Mesendoderm (in vitro differentiated cells): Measurements from ENCODE around the gene FREM1.

Experiments used
- DNase-seq: peaks from one replicate; pipeline ENCODE4 v3.0.0; 2013
- H2AK5ac ChIP-seq: 2 replicates; pipeline ENCODE4 v1.6.1; 2013; ENCODE audit warnings: low read length, inconsistent platforms
- H2BK120ac ChIP-seq: 2 replicates; pipeline ENCODE4 v1.6.1; 2013; ENCODE audit warnings: low read depth, mild to moderate bottlenecking, low read length, moderate library complexity, mixed read lengths
- H2BK15ac ChIP-seq: replicated peaks from 2 replicates; pipeline ENCODE4 v1.6.1; 2013; ENCODE audit warnings: low read depth, mild to moderate bottlenecking, moderate library complexity
- H2BK5ac ChIP-seq: 2 replicates; pipeline ENCODE4 v1.6.1; 2013; ENCODE audit warnings: low read length, inconsistent platforms
- H3K18ac ChIP-seq: 2 replicates; pipeline ENCODE4 v1.6.1; 2013; ENCODE audit warnings: mild to moderate bottlenecking, low read length, mixed read lengths
- H3K23ac ChIP-seq: one replicate; pipeline ENCODE4 v1.6.1; 2013; ENCODE audit warnings: low read length
- H3K27ac ChIP-seq: 2 replicates; pipeline ENCODE4 v1.5.1; 2013; ENCODE audit warnings: low read depth, mild to moderate bottlenecking, inconsistent platforms, low read length, moderate library complexity
- H3K27me3 ChIP-seq: 2 replicates; pipeline ENCODE4 v1.6.1; 2013; ENCODE audit warnings: low read length, control low read depth, mild to moderate bottlenecking, inconsistent platforms; ENCODE audit not compliant: insufficient read depth, poor library complexity
- H3K36me3 ChIP-seq: 2 replicates; pipeline ENCODE4 v1.6.1; 2013; ENCODE audit warnings: low read length, inconsistent platforms; ENCODE audit not compliant: control insufficient read depth, insufficient read depth
- H3K4ac ChIP-seq: one replicate; pipeline ENCODE4 v1.6.1; 2013; ENCODE audit warnings: low read depth, mild to moderate bottlenecking, low read length, moderate library complexity
- H3K4me1 ChIP-seq: 2 replicates; pipeline ENCODE4 v1.6.1; 2013; ENCODE audit warnings: low read depth, low read length, inconsistent platforms; ENCODE audit not compliant: control insufficient read depth
- H3K4me2 ChIP-seq: 2 replicates; pipeline ENCODE4 v1.6.1; 2013; ENCODE audit warnings: low read length
- H3K4me3 ChIP-seq: 2 replicates; pipeline ENCODE4 v1.5.1; 2013; ENCODE audit warnings: mild to moderate bottlenecking, low read length
- H3K56ac ChIP-seq: one replicate; pipeline ENCODE4 v1.6.1; 2013; ENCODE audit warnings: low read length
- H3K79me1 ChIP-seq: 2 replicates; pipeline ENCODE4 v1.6.1; 2013; ENCODE audit warnings: low read length, inconsistent platforms
- H3K79me2 ChIP-seq: 2 replicates; pipeline ENCODE4 v1.6.1; 2013; ENCODE audit warnings: mild to moderate bottlenecking, low read length; ENCODE audit not compliant: control insufficient read depth, insufficient read depth
- H3K9ac ChIP-seq: 2 replicates; pipeline ENCODE4 v1.6.1; 2013; ENCODE audit warnings: low read length, inconsistent platforms
- H4K5ac ChIP-seq: one replicate; pipeline ENCODE4 v1.6.1; 2013; ENCODE audit warnings: low read length
- H4K8ac ChIP-seq: one replicate; pipeline ENCODE4 v1.6.1; 2013; ENCODE audit warnings: low read depth, mild to moderate bottlenecking, control low read depth, low read length, moderate library complexity
- WGBS: extraction: QIAGEN DNeasy Blood & Tissue Kit; methylation state at CpG from one replicate; pipeline ENCODE4 v1.1.7; 2013; ENCODE audit warnings: low lambda C conversion rate, missing lambda C conversion rate; ENCODE audit not compliant: insufficient coverage; ENCODE audit errors: extremely low coverage; 5-methylcytosine and 5-hydroxymethylcytosine counted together

FREM1 gene

GRCh38 chr9:14797435-14797834 lies 112.8 kb downstream of the FREM1 start:
- H4K5ac ChIP-seq = no peak overlapping the region
- no peak overlapping the region for H3K18ac ChIP-seq
- H3K4me3 ChIP-seq = no peak overlapping the region
- H3K4me1 ChIP-seq = peaks cover 2% of the 10 kb centered on the region
- H2AK5ac ChIP-seq = no peak overlapping the region
- no peak overlapping the region for H3K27ac ChIP-seq
- no peaks in the 10 kb centered on the region for H3K36me3 ChIP-seq
- no peak overlapping the region for H3K56ac ChIP-seq
- no peaks in the 10 kb centered on the region for H3K27me3 ChIP-seq
- no peak for DNase-seq
- no peak overlapping the region for H4K8ac ChIP-seq
- H3K9ac ChIP-seq = no peak overlapping the region
- H3K4me2 ChIP-seq = no peak overlapping the region
- H3K4ac ChIP-seq = no peak overlapping the region
- no peak overlapping the region for H3K23ac ChIP-seq
- WGBS = no CpG with 5 or more reads among the region's 1 CpG
- H3K79me1 ChIP-seq = no peaks in the 10 kb centered on the region
- H3K79me2 ChIP-seq = no peaks in the 10 kb centered on the region
- H2BK15ac ChIP-seq = no peak overlapping the region
- H2BK5ac ChIP-seq = no peak overlapping the region
- H2BK120ac ChIP-seq = no peak overlapping the region

DNA sequence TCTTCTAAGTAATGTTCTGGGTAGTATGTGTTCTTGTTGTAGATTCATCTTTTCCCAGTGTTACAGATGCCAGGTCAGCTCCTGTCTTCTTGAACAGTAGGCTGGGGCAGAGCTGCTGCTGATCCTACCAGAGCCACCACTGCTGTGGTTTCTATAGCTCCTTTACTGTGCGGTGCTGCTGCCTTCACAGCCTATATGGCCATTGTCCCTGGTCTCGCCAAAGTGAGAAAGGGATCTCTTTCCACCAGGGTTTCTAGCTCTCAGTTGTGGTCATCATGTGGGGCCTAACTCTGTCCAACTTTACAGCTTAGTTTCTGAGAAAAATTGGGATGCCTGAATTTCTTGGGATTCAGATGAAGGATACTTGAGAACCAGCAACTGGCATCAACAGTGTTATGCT lies 116.8 kb downstream of the FREM1 start:
- DNase-seq = no peak
- no CpG with 5 or more reads among the region's 2 CpGs for WGBS
- H3K27me3 ChIP-seq = no peaks in the 10 kb centered on the region
- H4K5ac ChIP-seq = no peak overlapping the region
- no peak overlapping the region for H2AK5ac ChIP-seq
- no peak overlapping the region for H2BK5ac ChIP-seq
- no peak overlapping the region for H3K56ac ChIP-seq
- no peak overlapping the region for H4K8ac ChIP-seq
- H3K4me2 ChIP-seq = no peak overlapping the region
- no peak overlapping the region for H3K27ac ChIP-seq
- H3K4me1 ChIP-seq = peaks cover 2% of the 10 kb centered on the region
- H3K79me1 ChIP-seq = no peaks in the 10 kb centered on the region
- H2BK120ac ChIP-seq = no peak overlapping the region
- no peak overlapping the region for H3K4ac ChIP-seq
- no peak overlapping the region for H2BK15ac ChIP-seq
- H3K4me3 ChIP-seq = no peak overlapping the region
- H3K9ac ChIP-seq = no peak overlapping the region
- H3K23ac ChIP-seq = no peak overlapping the region
- H3K36me3 ChIP-seq = no peaks in the 10 kb centered on the region
- H3K18ac ChIP-seq = no peak overlapping the region
- H3K79me2 ChIP-seq = no peaks in the 10 kb centered on the region

DNA sequence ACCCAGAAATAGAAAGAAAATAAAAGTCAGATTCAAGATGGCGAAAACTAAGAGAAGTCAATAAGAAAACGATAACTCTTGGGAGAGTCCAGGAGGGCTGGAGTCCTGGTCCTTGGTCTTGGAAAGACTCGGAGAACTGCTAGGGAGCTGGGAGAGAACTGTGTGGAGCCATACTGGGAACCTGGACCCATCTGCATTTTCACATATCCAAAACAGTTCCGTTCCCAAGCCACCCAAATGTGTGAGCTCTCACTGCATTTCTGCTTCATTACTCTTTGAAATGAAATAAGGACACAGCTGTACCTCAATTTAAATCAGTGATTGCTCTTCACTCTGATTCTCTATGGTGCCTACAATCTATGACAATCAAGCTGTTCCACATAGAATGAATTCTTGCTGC lies 119.6 kb downstream of the FREM1 start:
- Histone ChIP-seq H3K4me1 (peaks cover 2% of the 10 kb centered on the region), H3K27ac (no peak overlapping the region), H4K5ac (no peak overlapping the region), H3K36me3 (no peaks in the 10 kb centered on the region), H3K79me1 (no peaks in the 10 kb centered on the region), H3K4ac (no peak overlapping the region), H3K56ac (no peak overlapping the region), H3K27me3 (no peaks in the 10 kb centered on the region), H3K4me2 (no peak overlapping the region), H2AK5ac (no peak overlapping the region), H3K9ac (no peak overlapping the region), H3K23ac (no peak overlapping the region), H2BK120ac (no peak overlapping the region), H3K4me3 (no peak overlapping the region), H4K8ac (no peak overlapping the region), H2BK15ac (no peak overlapping the region), H3K18ac (no peak overlapping the region), H2BK5ac (no peak overlapping the region), H3K79me2 (no peaks in the 10 kb centered on the region)
- WGBS = no CpG with 5 or more reads among the region's 4 CpGs
- no peak for DNase-seq

DNA sequence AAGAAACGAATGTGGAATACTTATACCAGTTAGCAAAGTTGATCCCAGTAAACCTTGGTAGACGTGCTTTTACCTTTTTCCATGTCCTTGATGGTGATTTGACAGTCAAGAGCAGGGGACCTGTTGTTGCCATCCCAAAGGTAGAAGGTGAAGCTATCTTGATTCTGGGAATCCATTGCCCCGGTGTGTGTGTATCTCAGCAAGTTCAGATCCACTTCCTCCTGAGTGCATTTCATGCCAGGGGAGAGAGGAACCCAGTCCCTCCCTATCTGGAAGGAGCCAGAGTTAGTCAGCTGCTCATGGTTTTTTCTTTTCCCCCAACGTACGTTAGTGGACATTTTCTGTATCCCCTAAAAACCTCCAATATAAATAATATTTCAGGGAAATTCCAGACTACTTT lies 121.4 kb downstream of the FREM1 start:
- Histone ChIP-seq H3K79me1 (no peaks in the 10 kb centered on the region), H3K27ac (no peak overlapping the region), H3K4me1 (no peaks in the 10 kb centered on the region), H3K4ac (no peak overlapping the region), H3K4me2 (no peak overlapping the region), H3K36me3 (no peaks in the 10 kb centered on the region), H3K4me3 (no peak overlapping the region), H4K8ac (no peak overlapping the region), H4K5ac (no peak overlapping the region), H2AK5ac (no peak overlapping the region), H2BK5ac (no peak overlapping the region), H2BK15ac (no peak overlapping the region), H3K56ac (no peak overlapping the region), H2BK120ac (no peak overlapping the region), H3K9ac (no peak overlapping the region), H3K18ac (no peak overlapping the region), H3K27me3 (no peaks in the 10 kb centered on the region), H3K23ac (no peak overlapping the region), H3K79me2 (no peaks in the 10 kb centered on the region)
- no CpG with 5 or more reads among the region's 5 CpGs for WGBS
- no peak for DNase-seq

DNA sequence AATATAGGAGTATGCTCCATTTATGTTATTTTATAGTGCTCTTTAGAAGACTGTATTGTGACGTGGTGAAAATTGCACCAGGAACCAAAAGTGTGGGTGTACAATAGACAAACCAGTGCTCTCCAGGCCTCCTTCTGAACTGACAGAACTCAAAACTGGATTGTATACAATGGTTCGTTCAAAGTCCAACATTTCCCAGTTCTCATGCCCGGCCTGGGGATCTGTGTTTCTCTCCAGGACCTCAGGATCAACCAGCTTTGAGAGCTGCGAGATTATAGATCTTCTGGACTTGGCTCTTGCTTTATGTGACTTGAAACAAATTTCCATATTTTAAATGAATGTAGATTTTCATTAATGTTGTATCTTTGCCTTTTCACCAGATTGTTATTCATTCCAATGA lies 126.9 kb downstream of the FREM1 start:
- no peak overlapping the region for H4K8ac ChIP-seq
- no peak overlapping the region for H2BK120ac ChIP-seq
- H3K79me2 ChIP-seq = no peaks in the 10 kb centered on the region
- no peak overlapping the region for H2BK5ac ChIP-seq
- no peaks in the 10 kb centered on the region for H3K79me1 ChIP-seq
- no peak overlapping the region for H3K4me2 ChIP-seq
- no peak overlapping the region for H3K4ac ChIP-seq
- no peak overlapping the region for H3K9ac ChIP-seq
- H3K4me3 ChIP-seq = no peak overlapping the region
- DNase-seq = no peak
- H3K56ac ChIP-seq = no peak overlapping the region
- no peak overlapping the region for H2AK5ac ChIP-seq
- H2BK15ac ChIP-seq = no peak overlapping the region
- no peak overlapping the region for H4K5ac ChIP-seq
- H3K18ac ChIP-seq = no peak overlapping the region
- H3K27ac ChIP-seq = no peak overlapping the region
- no peaks in the 10 kb centered on the region for H3K36me3 ChIP-seq
- H3K27me3 ChIP-seq = no peaks in the 10 kb centered on the region
- no peak overlapping the region for H3K23ac ChIP-seq
- no peaks in the 10 kb centered on the region for H3K4me1 ChIP-seq
- WGBS = no CpG with 5 or more reads among the region's 4 CpGs

GRCh38 chr9:14782286-14783051 lies 127.8 kb downstream of the FREM1 start:
- Histone ChIP-seq H3K4me2 (no peak overlapping the region), H3K4ac (no peak overlapping the region), H3K36me3 (no peaks in the 10 kb centered on the region), H2BK15ac (no peak overlapping the region), H3K23ac (no peak overlapping the region), H3K27ac (no peak overlapping the region), H4K8ac (no peak overlapping the region), H3K27me3 (no peaks in the 10 kb centered on the region), H3K79me1 (no peaks in the 10 kb centered on the region), H2BK5ac (no peak overlapping the region), H3K18ac (no peak overlapping the region), H3K4me1 (no peaks in the 10 kb centered on the region), H3K56ac (no peak overlapping the region), H2AK5ac (no peak overlapping the region), H4K5ac (no peak overlapping the region), H3K9ac (no peak overlapping the region), H2BK120ac (no peak overlapping the region), H3K79me2 (no peaks in the 10 kb centered on the region), H3K4me3 (no peak overlapping the region)
- WGBS = no CpG with 5 or more reads among the region's 8 CpGs
- peak; percentile 13 for DNase-seq
